ENCODE measurements around the gene FBXO27. TPM values are rescaled to one million over a fixed set of nuclear protein-coding genes. Genes with fewer than 3 reads are reported as not detected.

FBXO27 gene
- total RNA-seq, 1 donor, result 4.7 TPM

DNA sequence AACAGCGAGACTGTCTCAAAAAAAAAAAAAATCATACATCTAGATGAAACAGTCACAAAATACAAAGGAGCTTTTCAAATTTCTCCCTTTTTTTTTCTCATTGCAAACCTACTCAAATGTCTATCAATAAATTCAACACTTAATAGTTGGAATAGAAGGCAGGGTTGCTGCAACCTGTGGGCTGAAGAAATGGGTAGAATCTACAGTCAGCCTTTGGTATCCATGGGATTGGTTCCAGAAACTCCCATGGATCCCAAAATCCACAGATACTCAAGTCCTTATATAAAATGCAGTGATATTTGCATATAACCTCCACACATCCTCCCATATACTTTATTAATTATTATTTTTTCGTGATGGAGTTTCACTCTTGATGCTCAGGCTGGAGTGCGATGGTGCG lies 14.7 kb downstream of the FBXO27 start:
- Histone ChIP-seq H3K4me2 (ENCODE audit: insufficient read depth, low read length) (no peak overlapping the region), H3K9me3 (ENCODE audit: low read depth, low read length) (no peaks in the 10 kb centered on the region), H3K27me3 (ENCODE audit: insufficient read depth, low read length) (no peaks in the 10 kb centered on the region), H3K4me1 (ENCODE audit: insufficient read depth, low read length) (no peaks in the 10 kb centered on the region), H3K4me3 (ENCODE audit: insufficient read depth, low read length) (no peak overlapping the region), H3K36me3 (ENCODE audit: insufficient read depth, low read length) (no peaks in the 10 kb centered on the region), H3K79me2 (ENCODE audit: insufficient read depth, low read length) (no peaks in the 10 kb centered on the region), H4K20me1 (ENCODE audit: insufficient read depth, low read length) (no peaks in the 10 kb centered on the region), H3K27ac (ENCODE audit: low read depth, low read length) (no peak overlapping the region), H2AFZ (ENCODE audit: low read length) (no peak overlapping the region)
- TF ChIP-seq, protein P1, sequence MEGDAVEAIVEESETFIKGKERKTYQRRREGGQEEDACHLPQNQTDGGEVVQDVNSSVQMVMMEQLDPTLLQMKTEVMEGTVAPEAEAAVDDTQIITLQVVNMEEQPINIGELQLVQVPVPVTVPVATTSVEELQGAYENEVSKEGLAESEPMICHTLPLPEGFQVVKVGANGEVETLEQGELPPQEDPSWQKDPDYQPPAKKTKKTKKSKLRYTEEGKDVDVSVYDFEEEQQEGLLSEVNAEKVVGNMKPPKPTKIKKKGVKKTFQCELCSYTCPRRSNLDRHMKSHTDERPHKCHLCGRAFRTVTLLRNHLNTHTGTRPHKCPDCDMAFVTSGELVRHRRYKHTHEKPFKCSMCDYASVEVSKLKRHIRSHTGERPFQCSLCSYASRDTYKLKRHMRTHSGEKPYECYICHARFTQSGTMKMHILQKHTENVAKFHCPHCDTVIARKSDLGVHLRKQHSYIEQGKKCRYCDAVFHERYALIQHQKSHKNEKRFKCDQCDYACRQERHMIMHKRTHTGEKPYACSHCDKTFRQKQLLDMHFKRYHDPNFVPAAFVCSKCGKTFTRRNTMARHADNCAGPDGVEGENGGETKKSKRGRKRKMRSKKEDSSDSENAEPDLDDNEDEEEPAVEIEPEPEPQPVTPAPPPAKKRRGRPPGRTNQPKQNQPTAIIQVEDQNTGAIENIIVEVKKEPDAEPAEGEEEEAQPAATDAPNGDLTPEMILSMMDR (IDR thresholded peaks at IDR 0.05; ENCODE audit: extremely low read depth, low read depth, low read length), result no peak
- no peak for DNase-seq (ENCODE audit: insufficient read length, low spot score, missing footprints)

DNA sequence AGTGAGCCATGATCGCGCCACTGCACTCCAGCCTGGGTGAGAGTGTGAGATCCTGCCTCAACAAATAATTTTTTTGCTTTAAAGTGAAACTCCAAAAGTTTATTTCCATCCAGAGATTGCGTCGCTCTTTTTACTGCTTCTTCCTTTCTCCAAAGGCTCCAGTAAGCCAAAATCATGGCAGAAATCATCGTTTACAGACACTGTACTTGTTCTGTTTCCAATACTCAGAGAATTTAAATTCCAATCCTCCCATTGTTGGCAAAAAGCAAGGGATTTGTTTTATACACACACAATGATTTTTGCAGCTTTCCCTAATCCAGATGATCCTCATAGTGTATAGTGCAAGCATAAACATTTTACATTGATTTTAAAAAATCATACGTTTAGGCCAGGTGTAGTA lies 15.3 kb downstream of the FBXO27 start:
- H3K4me3 ChIP-seq (ENCODE audit: insufficient read depth, low read length), result no peak overlapping the region
- DNase-seq (ENCODE audit: insufficient read length, low spot score, missing footprints), result no peak
- no peak overlapping the region for H2AFZ ChIP-seq (ENCODE audit: low read length)
- no peak overlapping the region for H3K27ac ChIP-seq (ENCODE audit: low read depth, low read length)
- H3K79me2 ChIP-seq (ENCODE audit: insufficient read depth, low read length), result no peaks in the 10 kb centered on the region
- TF ChIP-seq, protein P1 (IDR thresholded peaks at IDR 0.05; ENCODE audit: extremely low read depth, low read depth, low read length), result no peak
- H3K4me2 ChIP-seq (ENCODE audit: insufficient read depth, low read length), result no peak overlapping the region
- no peaks in the 10 kb centered on the region for H3K36me3 ChIP-seq (ENCODE audit: insufficient read depth, low read length)
- H3K9me3 ChIP-seq (ENCODE audit: low read depth, low read length), result no peaks in the 10 kb centered on the region
- H3K27me3 ChIP-seq (ENCODE audit: insufficient read depth, low read length), result no peaks in the 10 kb centered on the region
- no peaks in the 10 kb centered on the region for H3K4me1 ChIP-seq (ENCODE audit: insufficient read depth, low read length)
- H4K20me1 ChIP-seq (ENCODE audit: insufficient read depth, low read length), result no peaks in the 10 kb centered on the region

DNA sequence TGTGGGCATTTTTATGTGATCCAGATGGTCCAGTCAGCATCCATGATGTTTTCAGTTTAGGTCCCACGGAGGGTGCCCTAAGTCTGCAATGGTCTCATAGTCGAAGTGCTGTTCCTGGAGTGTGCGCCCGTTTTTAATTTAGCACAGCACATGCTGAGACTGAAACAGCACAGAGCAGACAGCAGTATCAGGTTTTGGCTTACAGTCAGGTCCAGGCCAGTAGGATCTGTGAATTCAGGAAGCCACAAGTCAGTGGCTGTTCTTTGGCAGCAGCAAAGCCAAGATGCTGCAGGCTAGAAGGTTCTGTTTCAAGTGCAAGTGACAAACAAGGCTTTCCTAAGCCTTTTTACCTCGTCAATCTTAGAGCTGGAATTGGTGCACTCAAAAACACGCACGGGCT lies 18.3 kb downstream of the FBXO27 start:
- DNase-seq (ENCODE audit: insufficient read length, low spot score, missing footprints), result peak; percentile 15
- Histone ChIP-seq H3K36me3 (ENCODE audit: insufficient read depth, low read length) (no peaks in the 10 kb centered on the region), H3K27ac (ENCODE audit: low read depth, low read length) (no peak overlapping the region), H3K4me3 (ENCODE audit: insufficient read depth, low read length) (no peak overlapping the region), H3K9me3 (ENCODE audit: low read depth, low read length) (no peaks in the 10 kb centered on the region), H3K27me3 (ENCODE audit: insufficient read depth, low read length) (peaks cover 6% of the 10 kb centered on the region), H3K79me2 (ENCODE audit: insufficient read depth, low read length) (no peaks in the 10 kb centered on the region), H2AFZ (ENCODE audit: low read length) (no peak overlapping the region), H3K4me2 (ENCODE audit: insufficient read depth, low read length) (no peak overlapping the region), H4K20me1 (ENCODE audit: insufficient read depth, low read length) (no peaks in the 10 kb centered on the region), H3K4me1 (ENCODE audit: insufficient read depth, low read length) (no peaks in the 10 kb centered on the region)
- TF ChIP-seq, protein P1 (IDR thresholded peaks at IDR 0.05; ENCODE audit: extremely low read depth, low read depth, low read length), result no peak

DNA sequence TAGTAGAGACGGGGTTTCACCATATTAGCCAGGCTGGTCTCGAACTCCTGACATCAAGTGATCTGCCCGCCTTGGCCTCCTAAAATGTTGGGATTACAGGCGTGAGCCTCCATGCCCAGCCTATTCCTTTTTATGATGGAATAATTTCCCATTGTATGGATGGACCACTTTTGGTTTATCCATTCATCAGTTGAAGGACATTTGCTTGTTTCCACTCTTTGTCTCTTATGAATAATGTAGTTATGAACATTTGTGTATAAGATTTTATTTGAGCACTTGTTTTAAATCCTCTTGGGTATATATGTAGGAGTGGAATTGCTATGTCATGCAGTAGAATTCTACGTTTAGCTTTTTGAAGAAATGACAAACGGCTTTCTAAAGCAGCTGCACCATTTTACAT lies 23.3 kb downstream of the FBXO27 start:
- TF ChIP-seq, protein P1 (IDR thresholded peaks at IDR 0.05; ENCODE audit: extremely low read depth, low read depth, low read length), result no peak
- Histone ChIP-seq H3K4me3 (ENCODE audit: insufficient read depth, low read length) (no peak overlapping the region), H4K20me1 (ENCODE audit: insufficient read depth, low read length) (no peaks in the 10 kb centered on the region), H3K4me2 (ENCODE audit: insufficient read depth, low read length) (no peak overlapping the region), H3K9me3 (ENCODE audit: low read depth, low read length) (no peaks in the 10 kb centered on the region), H3K4me1 (ENCODE audit: insufficient read depth, low read length) (no peaks in the 10 kb centered on the region), H3K27me3 (ENCODE audit: insufficient read depth, low read length) (peaks cover 6% of the 10 kb centered on the region), H3K36me3 (ENCODE audit: insufficient read depth, low read length) (no peaks in the 10 kb centered on the region), H3K79me2 (ENCODE audit: insufficient read depth, low read length) (no peaks in the 10 kb centered on the region), H3K27ac (ENCODE audit: low read depth, low read length) (no peak overlapping the region), H2AFZ (ENCODE audit: low read length) (no peak overlapping the region)
- no peak for DNase-seq (ENCODE audit: insufficient read length, low spot score, missing footprints)
